ENCODE measurements around the gene GSTM2.
"Not testable (repeated sequence)": the region's sequence is repeated elsewhere in the genome, so short reads cannot be mapped to it uniquely, and the experiment has no call there.

Gene GSTM2

GRCh38 chr1:109685399-109685798 lies 17.5 kb downstream of the GSTM2 start:
- not testable (repeated sequence) for DNase-seq

- DNase-seq = not testable (repeated sequence)
Observed at GRCh38 chr1:109685890-109686289, 18.0 kb downstream of the GSTM2 start.

DNA sequence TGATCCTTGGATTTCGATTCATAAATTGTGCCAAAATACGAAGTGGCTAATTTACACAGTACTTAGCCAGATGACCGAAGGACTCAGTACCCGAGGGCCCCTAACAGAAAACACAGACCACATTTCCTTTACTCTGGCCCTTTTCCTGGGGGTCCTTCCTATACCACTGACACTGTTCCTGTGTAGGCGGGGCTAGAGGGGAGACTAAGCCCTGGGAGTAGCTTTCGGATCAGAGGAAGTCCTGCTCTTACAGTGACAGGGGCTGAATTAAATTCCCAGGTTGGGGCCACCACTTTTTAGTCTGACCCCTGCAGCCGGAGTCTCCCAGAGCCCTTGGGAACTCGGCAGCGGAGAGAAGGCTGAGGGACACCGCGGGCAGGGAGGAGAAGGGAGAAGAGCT lies 19.3 kb downstream of the GSTM2 start:
- not testable (repeated sequence) for DNase-seq

- peak in 1 of 2 donors; percentile 53 for DNase-seq
Observed at GRCh38 chr1:109687641-109688499, 20.0 kb downstream of the GSTM2 start, which contains the start of gene GSTM1. Gene GSTM1, plus strand, starts transcription at chr1:109687817. Its CDS starts 57 bp downstream, at chr1:109687874.

GRCh38 chr1:109689844-109690405 lies 22.1 kb downstream of the GSTM2 start:
- no peak for DNase-seq

DNA sequence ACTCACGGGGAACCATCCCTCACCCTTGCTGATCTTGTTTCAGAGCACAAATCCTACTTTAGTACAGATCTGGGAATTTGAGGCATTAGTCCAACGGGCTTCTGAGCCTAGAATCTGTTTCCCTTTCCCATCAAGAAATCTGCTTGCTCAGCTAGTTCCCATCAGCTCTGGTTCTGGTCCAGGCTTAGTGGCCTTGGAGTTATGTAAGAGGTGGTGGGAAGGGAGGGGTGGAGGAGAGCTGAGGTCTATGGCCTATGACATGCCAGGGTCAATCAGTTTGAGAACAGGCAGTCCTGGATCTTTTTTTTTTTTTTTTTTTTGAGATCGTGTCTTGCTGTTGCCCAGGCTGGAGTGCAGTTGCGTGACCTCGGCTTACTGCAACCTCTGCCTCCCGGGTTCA lies 23.9 kb downstream of the GSTM2 start:
- DNase-seq = no peak

GRCh38 chr1:109694400-109694799 lies 26.5 kb downstream of the GSTM2 start:
- DNase-seq = not testable (repeated sequence)

- not testable (repeated sequence) for DNase-seq
Observed at GRCh38 chr1:109695138-109695537, 27.3 kb downstream of the GSTM2 start.

DNA sequence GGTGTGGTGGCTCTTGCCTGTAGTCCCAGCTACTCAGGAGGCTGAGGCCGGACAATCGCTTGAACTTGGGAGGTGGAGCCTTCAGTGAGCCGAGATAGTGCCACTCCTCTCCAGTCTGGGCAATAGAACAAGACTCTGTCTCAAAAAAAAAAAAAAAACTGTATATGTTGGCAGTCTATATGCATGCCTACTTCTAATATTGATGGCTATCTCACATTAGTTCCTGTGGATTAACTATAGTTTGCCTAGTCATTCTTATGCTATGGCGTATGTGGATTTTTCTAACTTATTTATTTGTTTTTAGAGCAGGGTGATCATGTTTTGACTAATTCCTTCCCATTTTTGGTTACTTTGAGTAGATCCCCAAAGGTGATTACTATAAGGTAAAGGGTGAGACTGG lies 29.2 kb downstream of the GSTM2 start:
- DNase-seq = no peak

DNA sequence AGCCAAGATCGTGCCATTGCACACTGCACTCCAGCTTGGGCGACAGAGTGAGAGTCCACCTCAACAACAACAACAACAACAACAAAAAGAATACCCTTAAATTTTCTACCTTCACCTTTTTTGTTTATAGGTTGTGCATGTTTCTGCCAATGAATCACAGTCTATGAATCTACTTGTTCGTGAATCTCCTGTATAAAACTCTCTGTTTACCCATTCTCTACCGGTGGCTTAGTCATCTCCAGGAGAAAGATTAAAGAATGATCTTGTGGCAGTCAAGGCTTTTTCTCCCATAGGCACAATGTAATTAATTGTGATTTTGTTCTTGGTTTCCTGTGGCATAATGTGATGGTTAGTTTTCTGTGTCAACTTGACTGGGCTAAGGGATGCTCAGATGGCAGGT lies 30.0 kb downstream of the GSTM2 start:
- DNase-seq = not testable (repeated sequence)

GRCh38 chr1:109702940-109703339 lies 35.1 kb downstream of the GSTM2 start:
- not testable (repeated sequence) for DNase-seq

GRCh38 chr1:109704173-109704572 lies 36.3 kb downstream of the GSTM2 start:
- DNase-seq = no peak

- no peak for DNase-seq
Observed at GRCh38 chr1:109705411-109705810, 37.6 kb downstream of the GSTM2 start.

DNA sequence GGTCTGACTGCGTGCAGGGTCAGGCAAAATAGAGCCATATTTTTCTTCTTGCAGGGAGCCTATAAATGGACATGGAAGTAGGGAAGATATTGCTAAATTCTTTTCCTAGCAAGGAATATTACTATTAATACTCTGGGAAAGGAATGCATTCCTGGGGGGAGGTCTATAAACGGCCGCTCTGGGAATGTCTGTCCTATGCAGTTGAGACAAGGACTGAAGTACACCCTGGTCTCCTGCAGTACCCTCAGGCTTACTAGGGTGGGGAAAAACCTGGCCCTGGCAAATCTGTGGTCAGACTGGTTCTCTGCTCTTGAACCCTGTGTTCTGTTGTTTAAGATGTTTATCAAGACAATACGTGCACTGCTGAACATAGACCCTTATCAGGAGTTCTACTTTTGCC lies 41.1 kb downstream of the GSTM2 start:
- not testable (repeated sequence) for DNase-seq

DNA sequence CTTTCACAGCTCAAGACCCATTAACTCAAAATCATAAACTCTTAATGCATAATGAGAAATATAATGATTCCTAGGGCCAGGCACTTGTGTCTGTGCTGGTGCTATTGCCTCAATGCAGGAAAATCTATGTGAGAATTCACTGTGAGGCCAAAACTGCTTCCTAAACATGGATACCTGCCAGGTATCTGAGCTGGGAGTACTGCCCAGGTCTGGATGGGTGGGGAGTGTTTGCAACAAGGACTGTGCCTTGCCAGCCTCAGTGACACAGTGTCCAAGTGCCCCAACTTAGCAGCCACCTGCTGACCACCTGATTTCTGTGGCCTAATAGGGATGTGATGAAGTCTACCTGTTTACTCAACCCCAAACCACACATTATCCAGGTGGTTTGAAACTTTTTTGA lies 42.0 kb downstream of the GSTM2 start:
- not testable (repeated sequence) for DNase-seq

DNA sequence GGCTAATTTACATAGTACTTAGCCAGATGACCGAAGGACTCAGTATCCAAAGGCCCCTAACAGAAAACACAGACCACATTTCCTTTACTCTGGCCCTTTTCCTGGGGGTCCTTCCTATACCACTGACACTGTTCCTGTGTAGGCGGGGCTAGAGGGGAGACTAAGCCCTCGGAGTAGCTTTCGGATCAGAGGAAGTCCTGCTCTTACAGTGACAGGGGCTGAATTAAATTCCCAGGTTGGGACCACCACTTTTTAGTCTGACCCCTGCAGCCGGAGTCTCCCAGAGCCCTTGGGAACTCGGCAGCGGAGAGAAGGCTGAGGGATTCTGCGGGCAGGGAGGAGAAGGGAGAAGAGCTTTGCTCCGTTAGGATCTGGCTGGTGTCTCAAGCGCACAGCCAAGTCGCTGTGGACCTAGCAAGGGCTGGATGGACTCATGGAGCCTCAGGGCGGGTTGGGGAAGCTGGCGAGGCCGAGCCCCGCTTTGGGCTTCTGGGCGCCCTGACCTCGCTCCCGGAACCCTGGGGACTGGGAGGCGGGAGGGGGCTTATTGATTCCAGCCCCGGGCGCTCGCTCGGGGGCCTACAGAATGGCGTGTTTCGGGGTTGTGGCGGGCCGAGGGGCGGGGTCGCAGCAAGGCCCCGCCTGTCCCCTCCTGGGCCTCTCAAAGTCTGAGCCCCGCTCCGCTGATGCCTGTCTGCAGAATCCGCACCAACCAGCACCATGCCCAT lies 43.9 kb downstream of the GSTM2 start, which contains the start of gene GSTM5:
TSS of gene GSTM5 (plus strand) at position 659 of the 728 bp plus-strand sequence. CDS start at position 721, 62 bp downstream.
- not testable (repeated sequence) for DNase-seq

GRCh38 chr1:109712321-109712864 lies 44.5 kb downstream of the GSTM2 start:
- no peak for DNase-seq

DNA sequence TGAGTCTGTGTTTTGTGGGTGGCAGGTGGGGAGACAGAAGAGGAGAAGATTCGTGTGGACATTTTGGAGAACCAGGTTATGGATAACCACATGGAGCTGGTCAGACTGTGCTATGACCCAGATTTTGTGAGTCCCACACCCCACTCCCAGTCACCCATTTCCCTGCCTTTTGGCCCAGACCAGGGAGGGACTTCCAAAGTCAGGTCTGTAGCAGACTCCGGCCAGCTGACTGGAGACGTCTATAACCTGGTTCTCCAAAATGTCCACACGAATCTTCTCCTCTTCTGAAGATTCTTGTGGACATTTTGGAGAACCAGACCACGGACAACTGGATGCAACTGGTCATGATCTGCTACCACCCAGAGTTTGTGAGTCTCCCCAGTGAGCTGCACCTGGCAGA lies 45.8 kb downstream of the GSTM2 start:
- DNase-seq = no peak

DNA sequence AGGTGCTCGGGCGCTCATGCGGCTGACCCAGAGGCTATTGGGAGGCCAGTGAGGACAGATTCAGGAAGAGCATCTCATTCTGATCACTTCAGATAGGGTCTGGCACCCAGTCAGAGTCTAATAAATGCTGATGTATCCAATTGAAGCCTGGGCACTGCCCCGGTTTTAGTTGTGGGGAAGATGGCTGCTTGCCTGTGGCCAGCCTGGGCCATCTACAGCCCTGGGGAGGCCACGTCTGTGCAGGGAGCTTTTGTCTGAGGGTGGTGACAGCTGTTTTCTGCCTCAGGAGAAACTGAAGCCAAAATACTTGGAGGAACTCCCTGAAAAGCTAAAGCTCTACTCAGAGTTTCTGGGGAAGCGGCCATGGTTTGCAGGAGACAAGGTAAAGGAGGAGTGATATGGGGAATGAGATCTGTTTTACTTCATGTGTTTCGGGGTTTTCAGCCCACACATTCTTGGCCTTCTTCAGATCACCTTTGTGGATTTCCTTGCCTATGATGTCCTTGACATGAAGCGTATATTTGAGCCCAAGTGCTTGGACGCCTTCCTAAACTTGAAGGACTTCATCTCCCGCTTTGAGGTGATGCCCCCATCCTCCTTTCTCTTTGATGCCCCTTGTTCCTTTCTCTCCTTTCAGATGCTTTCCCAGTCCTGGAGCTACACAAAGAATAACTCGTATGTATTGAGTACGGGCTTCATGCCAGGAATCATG lies 47.0 kb downstream of the GSTM2 start:
- no peak for DNase-seq

DNA sequence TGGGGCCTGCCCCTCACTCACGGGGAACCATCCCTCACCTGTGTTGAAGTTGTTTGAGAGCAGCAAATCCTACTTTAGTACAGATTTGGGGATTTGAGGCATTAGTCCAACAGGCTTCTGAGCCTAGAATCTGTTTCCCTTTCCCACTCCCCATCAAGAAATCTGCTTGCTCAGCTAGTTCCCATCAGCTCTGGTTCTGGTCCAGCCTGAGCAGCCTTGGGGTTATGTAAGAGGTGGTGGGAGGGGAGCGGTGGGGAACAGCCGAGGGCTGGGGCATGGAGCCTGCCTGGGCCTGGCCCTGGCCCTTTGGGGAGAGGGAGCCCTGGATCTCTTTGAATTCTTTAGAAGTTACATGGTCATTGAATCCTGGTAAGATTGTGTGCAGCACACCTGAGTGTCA lies 48.3 kb downstream of the GSTM2 start:
- no peak for DNase-seq

DNA sequence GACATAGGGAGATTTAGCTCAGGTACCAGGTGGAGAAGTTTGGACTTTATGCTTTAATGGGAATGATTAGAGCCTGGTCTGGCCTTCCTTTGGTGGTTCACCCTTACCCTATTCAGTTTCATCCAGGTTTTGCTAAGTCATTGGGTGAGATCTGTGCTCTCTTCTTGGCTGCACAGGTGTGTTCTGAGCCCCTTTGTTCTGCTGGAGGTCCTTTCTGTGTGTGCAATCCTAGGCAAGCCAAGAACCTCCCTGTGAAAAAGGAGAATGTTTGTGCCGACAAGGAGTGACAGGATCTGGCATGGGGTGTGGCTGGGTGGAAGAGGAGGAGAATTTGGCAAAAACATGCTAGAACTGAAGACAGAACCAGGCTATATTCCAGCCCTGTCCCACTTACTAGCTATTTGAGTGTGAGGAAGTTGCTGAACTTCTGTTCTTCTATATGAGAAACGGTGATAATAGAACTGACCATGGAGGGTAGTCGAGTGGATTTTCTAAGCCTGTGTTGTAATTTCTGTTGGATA lies 48.8 kb downstream of the GSTM2 start:
- no peak for DNase-seq

- no peak for DNase-seq
Observed at GRCh38 chr1:109717729-109718128, 49.9 kb downstream of the GSTM2 start.

Data from hippocampal formation (tissue), 2 donors.